Stimulated activated CD4-positive, alpha-beta T cell treated with anti-CD3 and anti-CD28 coated beads, TNF-alpha, amount 100 ng/mL, for 4 hours (primary cell): ENCODE measurements around the gene PRKG1.
"Not testable (repeated sequence)": the region's sequence is repeated elsewhere in the genome, so short reads cannot be mapped to it uniquely, and the experiment has no call there.

Experiments
- DNase-seq, 3 experiments: peaks; one replicate each; pipeline ENCODE4 v3.0.0-alpha.2; 2020; ENCODE audit warnings: low read depth in 3 of 3

PRKG1 gene

GRCh38 chr10:51170518-51171245, 96.4 kb downstream of the PRKG1 start:
- no peak for DNase-seq

- no peak for DNase-seq
These were observed 97.7 kb downstream of the PRKG1 start for GRCh38 chr10:51171946-51172345.

- DNase-seq, result no peak
These were observed 102.8 kb downstream of the PRKG1 start for GRCh38 chr10:51176976-51177695.

- DNase-seq, result no peak
These were observed 104.3 kb downstream of the PRKG1 start for GRCh38 chr10:51178634-51179033.

- no peak for DNase-seq
These were observed 105.9 kb downstream of the PRKG1 start for GRCh38 chr10:51180141-51180540.

GRCh38 chr10:51183783-51184182, 109.5 kb downstream of the PRKG1 start:
- DNase-seq, result no peak

- no peak for DNase-seq
These were observed 112.1 kb downstream of the PRKG1 start for GRCh38 chr10:51186361-51186760.

- DNase-seq, result no peak
These were observed 113.7 kb downstream of the PRKG1 start for GRCh38 chr10:51188008-51188407.

GRCh38 chr10:51188866-51189265, 114.6 kb downstream of the PRKG1 start:
- no peak for DNase-seq

GRCh38 chr10:51196508-51197175, 122.4 kb downstream of the PRKG1 start:
- DNase-seq, result no peak

- DNase-seq, result no peak
These were observed 123.9 kb downstream of the PRKG1 start for GRCh38 chr10:51198170-51198569.

GRCh38 chr10:51201947-51202346, 127.7 kb downstream of the PRKG1 start:
- no peak for DNase-seq

- no peak for DNase-seq
These were observed 129.1 kb downstream of the PRKG1 start for GRCh38 chr10:51203359-51203758.

- DNase-seq, result no peak
These were observed 129.8 kb downstream of the PRKG1 start for GRCh38 chr10:51204066-51204465.

GRCh38 chr10:51204701-51205100, 130.4 kb downstream of the PRKG1 start:
- no peak for DNase-seq

GRCh38 chr10:51206500-51206899, 132.2 kb downstream of the PRKG1 start:
- DNase-seq, result no peak

- not testable (repeated sequence) for DNase-seq
These were observed 138.7 kb downstream of the PRKG1 start for GRCh38 chr10:51212937-51213336.

GRCh38 chr10:51214207-51215196, 140.2 kb downstream of the PRKG1 start:
- DNase-seq, result no peak

- no peak for DNase-seq
These were observed 141.9 kb downstream of the PRKG1 start for GRCh38 chr10:51215951-51216834.

GRCh38 chr10:51217505-51217904, 143.2 kb downstream of the PRKG1 start:
- no peak for DNase-seq
